Measurements from ENCODE around the gene FRAT1. TPM values are rescaled to one million over a fixed set of nuclear protein-coding genes. Genes with fewer than 3 reads are reported as not detected.

The FRAT1 gene
- total RNA-seq, 1 experiment from 2014 or later, result 1.9 TPM

GRCh38 chr10:97358349-97358748 lies 39.3 kb downstream of the FRAT1 start:
- H3K4me3 Mint-ChIP-seq (ENCODE audit: unreplicated experiment), result no peak overlapping the region
- no peak for DNase-seq (ENCODE audit: unreplicated experiment)
- BruUV-seq (replicated peaks), result no TSS peak
- intact Hi-C loops (cut with micrococcal nuclease), result no loop called here
- CTCF ChIA-PET, result interaction anchor here (0.7 to 1.6 kb wide), 7 partner anchors 9 to 80 kb away, joined by 3 to 6 read pairs (median 4); no protein-coding TSS in a partner anchor
- H3K27ac Mint-ChIP-seq (ENCODE audit: low read depth, unreplicated experiment), result no peak overlapping the region
- H3K9me3 Mint-ChIP-seq (ENCODE audit: unreplicated experiment), result no peaks in the 10 kb centered on the region
- no peaks in the 10 kb centered on the region for H3K4me1 Mint-ChIP-seq (ENCODE audit: insufficient read depth, unreplicated experiment)
- H3K27me3 Mint-ChIP-seq (ENCODE audit: insufficient read depth, unreplicated experiment), result no peaks in the 10 kb centered on the region
- POLR2A ChIA-PET, result interaction anchor here (0.6 to 0.9 kb wide), 2 partner anchors 43 to 67 kb away, joined by 3 to 4 read pairs; partner anchors contain the start of gene RRP12
- no peak for TF ChIP-seq CTCF (IDR thresholded peaks at IDR 0.05; ENCODE audit: unreplicated experiment)
- peaks cover 64% of the 10 kb centered on the region for H3K36me3 Mint-ChIP-seq (ENCODE audit: insufficient read depth, unreplicated experiment)

- POLR2A ChIA-PET, result interaction anchor here (0.6 to 0.9 kb wide), 3 partner anchors 42 to 324 kb away, joined by 3 to 5 read pairs (median 4); partner anchors contain the start of gene RRP12
- Mint-ChIP-seq H3K27me3 (ENCODE audit: insufficient read depth, unreplicated experiment) (no peaks in the 10 kb centered on the region), H3K9me3 (ENCODE audit: unreplicated experiment) (no peaks in the 10 kb centered on the region), H3K36me3 (ENCODE audit: insufficient read depth, unreplicated experiment) (peaks cover 62% of the 10 kb centered on the region), H3K4me1 (ENCODE audit: insufficient read depth, unreplicated experiment) (no peaks in the 10 kb centered on the region), H3K4me3 (ENCODE audit: unreplicated experiment) (no peak overlapping the region), H3K27ac (ENCODE audit: low read depth, unreplicated experiment) (no peak overlapping the region)
- TF ChIP-seq CTCF (IDR thresholded peaks at IDR 0.05; ENCODE audit: unreplicated experiment), result no peak
- CTCF ChIA-PET, result interaction anchor here (0.7 to 1.6 kb wide), 7 partner anchors 13 to 80 kb away, joined by 3 to 7 read pairs (median 4); no protein-coding TSS in a partner anchor
- no peak for DNase-seq (ENCODE audit: unreplicated experiment)
- no TSS peak for BruUV-seq (replicated peaks)
- intact Hi-C loops (cut with micrococcal nuclease), result no loop called here
Observed at GRCh38 chr10:97358781-97359180, 39.7 kb downstream of the FRAT1 start.

- no peak for TF ChIP-seq CTCF (IDR thresholded peaks at IDR 0.05; ENCODE audit: unreplicated experiment)
- H3K4me3 Mint-ChIP-seq (ENCODE audit: unreplicated experiment), result no peak overlapping the region
- BruUV-seq (replicated peaks), result no TSS peak
- POLR2A ChIA-PET, result interaction anchor here (0.5 kb wide), 1 partner anchor 100 kb away, joined by 3 read pairs; no protein-coding TSS in a partner anchor
- no peak overlapping the region for H3K27ac Mint-ChIP-seq (ENCODE audit: low read depth, unreplicated experiment)
- no peak for DNase-seq (ENCODE audit: unreplicated experiment)
- intact Hi-C loops (cut with micrococcal nuclease), result no loop called here
- peaks cover 62% of the 10 kb centered on the region for H3K36me3 Mint-ChIP-seq (ENCODE audit: insufficient read depth, unreplicated experiment)
- CTCF ChIA-PET, result interaction anchor here (1.0 kb wide), 1 partner anchor 16 kb away, joined by 3 read pairs; no protein-coding TSS in a partner anchor
- H3K4me1 Mint-ChIP-seq (ENCODE audit: insufficient read depth, unreplicated experiment), result no peaks in the 10 kb centered on the region
- no peaks in the 10 kb centered on the region for H3K9me3 Mint-ChIP-seq (ENCODE audit: unreplicated experiment)
- no peaks in the 10 kb centered on the region for H3K27me3 Mint-ChIP-seq (ENCODE audit: insufficient read depth, unreplicated experiment)
Observed at GRCh38 chr10:97360705-97361536, 41.9 kb downstream of the FRAT1 start.

- no peaks in the 10 kb centered on the region for H3K9me3 Mint-ChIP-seq (ENCODE audit: unreplicated experiment)
- POLR2A ChIA-PET, result no interaction called here
- peaks cover 62% of the 10 kb centered on the region for H3K36me3 Mint-ChIP-seq (ENCODE audit: insufficient read depth, unreplicated experiment)
- no peaks in the 10 kb centered on the region for H3K4me1 Mint-ChIP-seq (ENCODE audit: insufficient read depth, unreplicated experiment)
- no peaks in the 10 kb centered on the region for H3K27me3 Mint-ChIP-seq (ENCODE audit: insufficient read depth, unreplicated experiment)
- CTCF ChIA-PET, result interaction anchor here (0.6 to 1.0 kb wide), 3 partner anchors 15 to 186 kb away, joined by 3 read pairs; no protein-coding TSS in a partner anchor
- intact Hi-C loops (cut with micrococcal nuclease), result no loop called here
- H3K4me3 Mint-ChIP-seq (ENCODE audit: unreplicated experiment), result no peak overlapping the region
- TF ChIP-seq CTCF (IDR thresholded peaks at IDR 0.05; ENCODE audit: unreplicated experiment), result no peak
- BruUV-seq (replicated peaks), result no TSS peak
- no peak overlapping the region for H3K27ac Mint-ChIP-seq (ENCODE audit: low read depth, unreplicated experiment)
- no peak for DNase-seq (ENCODE audit: unreplicated experiment)
Observed at GRCh38 chr10:97361537-97361901, 42.4 kb downstream of the FRAT1 start.

Measured in MCF 10A (cell line).